HG03520 (cell line): Measurements from ENCODE around the gene ILK.
A peak's percentile ranks its signal among the peaks of the same experiment; 100 is the strongest.

Experiments used
- ATAC-seq: cut with Tn5 transposase; IDR thresholded peaks from one replicate; pipeline ENCODE4 v1.9.1; 2021; ENCODE audit warnings: mild to moderate bottlenecking, moderate library complexity; ENCODE audit not compliant: unreplicated experiment

Gene ILK

GRCh38 chr11:6619004-6619745 is 15.6 kb downstream of the ILK start, which contains the start of gene TPP1:
TPP1 (minus strand) TSS chr11:6619422; CDS start chr11:6619400, 22 bp downstream.
- ATAC-seq, result peak; percentile 99

DNA sequence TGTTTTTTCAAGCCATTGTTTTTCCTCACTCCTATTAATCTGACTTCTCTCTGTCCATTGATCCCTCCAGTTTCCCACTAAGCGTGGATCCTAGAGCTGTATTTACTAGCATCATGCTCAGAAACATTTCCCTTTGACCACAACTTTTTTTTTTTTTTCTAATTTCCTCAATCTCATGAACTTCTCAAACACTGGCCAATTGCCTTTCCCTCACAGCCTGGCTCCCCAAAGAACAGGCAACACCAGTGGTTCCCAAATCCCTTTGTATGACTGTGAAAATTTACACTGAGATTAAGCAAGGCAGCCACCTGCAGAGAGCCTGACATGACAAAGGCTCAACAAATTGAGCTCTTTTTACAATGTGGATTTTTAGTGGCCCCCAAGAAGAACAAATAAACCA is 17.1 kb downstream of the ILK start:
- ATAC-seq, result no peak

- no peak for ATAC-seq
Observed at GRCh38 chr11:6621711-6622211, 18.2 kb downstream of the ILK start.

DNA sequence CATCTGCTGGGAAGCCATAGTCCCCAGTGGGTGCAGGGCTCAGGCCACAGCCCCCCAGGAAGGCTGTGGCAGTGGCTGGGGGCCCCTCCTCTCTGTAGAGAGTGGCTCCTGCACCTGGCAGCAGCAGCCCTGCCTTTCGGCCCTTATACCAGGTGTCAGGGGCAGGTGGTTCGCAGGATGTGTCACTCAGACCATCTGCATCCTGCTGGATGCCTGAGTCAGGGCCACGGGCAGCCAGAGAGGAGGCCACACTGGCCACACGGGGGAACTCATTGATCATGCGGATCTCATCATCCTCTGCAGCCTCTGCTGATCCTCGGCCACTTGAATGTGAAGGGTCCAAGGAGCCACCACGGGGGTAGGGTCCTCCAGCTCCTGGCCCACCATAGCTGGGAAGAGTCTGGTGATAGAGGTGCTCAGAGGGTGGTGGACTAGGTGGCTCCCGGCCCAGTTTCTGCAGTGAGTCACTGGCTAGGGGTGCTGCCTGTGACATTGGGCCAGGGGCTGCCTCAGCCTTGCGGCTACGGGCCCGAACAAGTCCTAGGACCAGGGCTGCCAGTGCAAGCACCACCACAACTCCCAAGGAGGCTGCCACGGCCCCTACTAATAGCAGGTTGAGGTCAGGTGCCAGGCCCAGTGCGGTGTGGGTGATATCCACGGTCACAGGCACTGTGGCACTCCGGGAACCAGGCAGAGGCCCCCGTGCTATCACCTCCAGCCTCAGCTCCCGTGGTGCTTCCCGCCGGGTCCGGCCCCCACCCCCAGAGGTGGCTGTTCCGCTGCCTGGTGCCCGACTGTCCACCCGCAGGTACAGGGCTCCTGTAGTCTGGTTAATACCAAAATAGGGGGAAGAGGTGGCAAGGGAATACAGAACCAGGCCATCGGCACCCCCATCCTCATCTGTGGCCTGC is 18.9 kb downstream of the ILK start:
- no peak for ATAC-seq

GRCh38 chr11:6623391-6624363 is 20.1 kb downstream of the ILK start:
- no peak for ATAC-seq

DNA sequence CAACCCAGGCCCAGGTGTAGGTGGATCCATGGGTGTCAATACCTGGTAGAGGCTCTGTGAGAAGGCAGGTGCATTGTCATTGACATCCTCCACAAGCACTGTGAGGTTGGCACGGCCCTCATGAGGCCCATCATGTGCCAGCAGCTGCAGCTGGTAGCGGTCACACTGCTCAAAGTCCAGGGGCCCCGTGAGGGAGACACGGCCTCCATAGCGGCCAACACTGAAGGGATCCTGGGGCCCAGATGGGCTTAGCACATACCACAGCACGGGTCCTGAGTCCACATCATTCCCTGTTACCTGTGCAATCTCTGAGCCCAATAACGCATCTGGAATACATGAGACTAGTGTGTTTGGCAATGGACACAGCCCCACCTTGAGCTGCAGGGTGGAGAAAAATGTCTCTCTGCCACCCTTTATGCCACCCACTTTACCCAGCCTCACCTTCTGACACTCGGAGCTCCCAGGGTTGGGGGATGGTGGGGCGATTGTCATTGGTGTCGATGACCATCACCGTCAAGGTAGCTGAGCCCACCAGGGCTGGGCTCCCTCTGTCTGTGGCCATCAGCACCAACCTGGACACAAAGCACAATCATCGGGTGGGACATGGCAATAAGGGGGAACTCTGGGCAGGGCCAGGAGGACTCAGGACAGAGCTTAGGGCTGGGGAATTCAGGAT is 21.7 kb downstream of the ILK start:
- no peak for ATAC-seq

GRCh38 chr11:6625832-6626420 is 22.4 kb downstream of the ILK start:
- no peak for ATAC-seq

DNA sequence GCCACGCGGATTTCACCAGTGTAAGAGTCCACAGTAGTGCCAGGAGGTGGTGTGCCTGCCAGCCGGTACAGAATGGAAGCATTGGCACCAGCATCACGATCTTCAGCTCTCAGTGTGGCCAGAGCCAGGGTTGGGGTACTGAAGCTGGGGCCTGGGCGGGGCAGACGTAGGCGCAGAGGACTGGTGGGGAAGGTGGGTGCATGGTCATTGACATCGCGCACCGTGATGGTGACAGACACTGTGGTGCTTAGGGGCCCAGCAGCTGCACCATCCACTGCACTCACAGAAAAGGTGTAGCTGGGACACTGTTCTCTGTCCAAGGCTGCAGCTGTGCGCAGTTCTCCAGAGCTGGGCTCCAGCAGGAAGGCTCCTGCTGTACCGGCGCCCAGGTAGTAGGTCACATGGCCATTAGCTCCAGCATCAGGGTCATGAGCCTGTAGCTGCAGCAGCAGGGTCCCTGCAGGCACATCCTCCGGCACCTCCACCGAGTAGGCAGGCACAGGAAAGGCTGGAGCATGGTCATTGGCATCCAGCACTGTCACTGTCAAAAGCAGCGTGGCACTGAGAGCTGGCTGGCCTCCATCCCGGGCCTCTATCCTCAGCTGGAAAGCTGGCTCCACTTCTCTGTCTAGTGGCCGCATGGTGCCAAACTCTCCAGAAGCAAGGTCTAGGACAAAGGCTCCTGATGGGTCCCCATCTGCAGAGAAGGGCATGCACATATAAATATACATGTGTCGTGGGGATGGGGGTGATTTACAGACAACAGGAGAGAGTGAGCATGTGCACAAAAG is 23.6 kb downstream of the ILK start:
- ATAC-seq, result no peak

GRCh38 chr11:6627762-6628241 is 24.2 kb downstream of the ILK start:
- ATAC-seq, result peak; percentile 63

DNA sequence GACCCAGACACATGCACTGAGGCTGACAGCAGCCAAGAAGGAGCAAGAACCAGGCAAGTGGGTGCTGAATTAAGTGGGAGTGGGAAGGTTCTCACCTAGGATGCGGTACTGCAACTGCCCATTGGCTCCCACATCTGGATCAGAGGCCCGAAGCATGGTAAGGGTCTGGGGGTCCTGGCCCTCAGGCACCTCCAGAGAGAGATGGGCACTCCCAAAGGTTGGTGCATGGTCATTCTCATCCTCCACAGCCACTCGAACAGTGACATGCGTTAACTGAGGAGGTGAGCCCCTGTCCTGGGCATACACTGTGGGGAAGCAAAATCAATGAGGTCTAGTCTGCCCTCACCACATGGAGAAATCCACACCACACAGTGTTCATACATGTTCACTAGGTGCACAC is 25.0 kb downstream of the ILK start:
- no peak for ATAC-seq

DNA sequence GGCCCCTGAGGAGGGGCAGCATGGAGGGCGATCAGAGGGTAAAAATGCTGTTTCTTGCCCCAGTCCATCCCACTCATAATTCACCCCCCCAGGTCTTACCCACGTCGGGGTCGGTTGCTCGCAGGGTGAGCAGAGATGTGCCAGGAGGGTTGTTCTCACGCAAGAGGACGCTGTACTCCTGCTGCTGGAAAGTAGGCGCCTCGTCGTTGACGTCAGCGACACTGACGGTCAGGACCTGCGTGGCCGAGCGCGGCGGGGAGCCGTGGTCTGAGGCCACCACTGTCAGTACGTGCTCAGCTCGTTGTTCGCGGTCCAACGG is 26.0 kb downstream of the ILK start:
- ATAC-seq, result no peak

GRCh38 chr11:6629892-6630631 is 26.5 kb downstream of the ILK start:
- no peak for ATAC-seq

GRCh38 chr11:6630632-6631291 is 27.2 kb downstream of the ILK start:
- no peak for ATAC-seq

DNA sequence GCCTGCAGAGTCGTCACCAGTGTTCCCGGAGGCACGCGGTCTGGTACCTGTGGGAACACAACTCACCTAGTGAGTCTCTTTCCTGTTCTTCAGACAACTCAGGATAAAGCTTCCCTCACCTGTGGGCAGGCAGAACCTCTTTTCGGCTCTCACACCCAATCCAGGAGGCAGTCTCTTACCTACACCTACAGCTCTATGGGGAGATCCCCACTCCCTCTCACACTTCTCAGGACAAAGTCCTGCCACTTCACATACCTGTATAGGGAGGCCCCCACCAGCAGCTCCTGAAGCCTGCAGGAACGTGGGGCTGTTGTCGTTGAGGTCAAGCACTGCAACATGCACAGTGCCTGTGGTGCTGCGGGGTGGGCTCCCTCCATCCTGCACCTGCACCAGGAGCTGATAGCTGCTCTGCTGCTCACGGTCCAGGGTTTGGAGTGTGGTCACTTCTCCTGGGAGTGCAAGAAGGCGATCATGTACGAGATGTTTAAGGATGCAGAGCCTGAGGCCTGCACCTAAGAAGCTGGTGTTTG is 27.9 kb downstream of the ILK start:
- no peak for ATAC-seq

DNA sequence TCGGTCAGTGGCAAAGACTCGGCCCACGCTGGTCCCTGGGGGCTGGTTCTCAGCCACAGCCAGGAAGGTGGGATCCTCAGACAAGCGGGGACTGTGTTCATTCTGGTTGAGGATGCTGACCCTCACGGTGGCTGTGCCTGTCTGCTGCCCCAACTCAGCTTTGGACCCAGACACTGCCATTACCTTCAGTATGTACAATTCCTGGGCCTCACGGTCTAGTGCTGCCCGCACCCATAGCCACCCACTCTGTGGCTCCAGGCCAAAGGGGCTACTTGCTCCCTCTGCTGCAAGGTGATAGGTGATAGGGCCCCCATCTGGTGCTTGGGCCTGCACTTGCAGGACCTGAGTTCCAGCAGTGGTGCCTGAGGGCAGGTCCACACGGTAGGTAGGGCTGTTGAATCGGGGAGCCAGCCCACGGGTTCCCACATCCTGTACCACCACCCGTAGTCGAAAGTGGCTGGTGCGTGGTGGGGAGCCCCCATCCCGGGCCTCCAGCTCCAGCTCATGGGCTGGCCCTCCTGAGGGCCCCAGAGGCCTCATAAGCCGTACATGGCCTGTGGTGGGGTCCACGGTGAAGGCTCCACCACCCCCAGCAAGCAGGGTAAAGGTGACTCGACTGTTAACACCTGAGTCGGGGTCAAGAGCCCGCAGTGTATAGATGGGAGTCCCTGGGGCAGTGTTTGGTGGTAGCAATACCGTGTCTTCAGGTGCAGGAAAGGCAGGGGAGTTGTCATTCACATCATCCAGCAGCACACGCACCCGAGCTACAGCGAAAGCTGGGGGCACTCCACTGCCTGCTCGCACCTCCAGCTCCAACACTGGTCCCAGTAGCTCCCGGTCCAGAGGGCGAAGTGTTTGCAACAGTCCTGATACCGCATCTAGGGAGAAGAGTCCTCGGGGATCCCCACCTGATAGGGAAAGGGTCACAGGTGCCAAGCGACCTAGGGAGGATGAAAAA is 28.8 kb downstream of the ILK start:
- no peak for ATAC-seq
